ENCODE data around the gene RITA1.

The RITA1 gene

GRCh38 chr12:113232089-113232839 is 46.7 kb downstream of the RITA1 start:
- no peak for DNase-seq

DNA sequence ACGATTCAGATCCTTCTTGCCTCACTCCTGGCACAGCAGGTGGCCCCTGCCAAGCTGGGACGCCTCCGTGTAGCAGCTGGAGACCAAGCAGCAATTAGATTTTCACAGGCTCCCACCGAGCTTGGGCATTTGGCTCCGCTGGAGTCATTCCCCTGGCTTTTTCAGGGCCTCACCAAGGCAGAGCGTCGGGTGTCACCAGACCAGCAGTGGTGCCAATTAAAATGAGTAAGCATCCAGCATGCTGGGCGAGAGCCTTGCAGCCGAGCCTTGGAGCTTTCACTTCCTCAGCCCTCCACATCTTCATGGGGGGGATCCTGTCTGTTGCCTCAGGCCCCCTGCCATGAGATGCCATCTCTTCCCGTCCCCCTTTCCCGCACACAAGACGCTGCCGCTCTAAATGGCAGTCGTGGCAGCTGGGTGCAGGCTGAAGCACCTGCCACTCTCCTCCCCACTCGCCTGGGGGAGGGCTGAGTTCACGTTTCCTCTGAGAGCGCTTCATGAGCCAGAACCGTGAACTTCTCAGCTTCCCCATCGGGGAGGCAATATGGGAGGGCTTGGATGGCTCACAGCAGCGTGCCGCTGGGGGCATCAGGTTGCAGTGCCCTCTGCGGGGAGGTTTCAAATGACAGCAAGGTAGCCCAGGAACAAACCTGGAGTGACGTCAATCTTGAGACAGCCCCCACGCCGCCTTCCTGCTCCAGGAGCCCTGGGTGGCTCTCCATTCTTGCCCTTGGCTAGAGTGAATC is 47.5 kb downstream of the RITA1 start:
- DNase-seq, result peak; percentile 25

DNA sequence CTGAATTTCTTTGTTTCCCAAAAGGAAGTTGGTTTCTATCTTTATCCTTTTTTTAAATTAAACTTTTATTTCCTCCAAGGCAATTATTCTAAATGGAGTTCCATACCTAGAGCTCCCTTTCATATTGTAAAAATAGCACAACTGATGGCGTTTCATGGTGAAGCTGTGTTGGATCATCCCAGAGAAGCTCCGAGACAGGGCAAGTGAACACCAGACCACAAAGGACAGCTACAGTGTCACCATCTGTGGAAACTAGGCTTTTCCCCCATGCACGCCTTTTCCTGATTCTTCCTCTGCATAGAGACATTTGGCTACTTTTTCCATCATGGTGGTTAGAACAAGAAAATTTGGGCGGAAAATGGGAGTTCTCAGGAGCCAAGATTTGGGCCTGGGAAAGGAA is 48.4 kb downstream of the RITA1 start:
- DNase-seq, result no peak

- DNase-seq, result no peak
These were observed 49.0 kb downstream of the RITA1 start for GRCh38 chr12:113234483-113234882.

- no peak for DNase-seq
These were observed 50.5 kb downstream of the RITA1 start for GRCh38 chr12:113235976-113236375.

GRCh38 chr12:113236539-113237399 is 51.2 kb downstream of the RITA1 start:
- no peak for DNase-seq

- DNase-seq, result no peak
These were observed 52.2 kb downstream of the RITA1 start for GRCh38 chr12:113237748-113238147.

DNA sequence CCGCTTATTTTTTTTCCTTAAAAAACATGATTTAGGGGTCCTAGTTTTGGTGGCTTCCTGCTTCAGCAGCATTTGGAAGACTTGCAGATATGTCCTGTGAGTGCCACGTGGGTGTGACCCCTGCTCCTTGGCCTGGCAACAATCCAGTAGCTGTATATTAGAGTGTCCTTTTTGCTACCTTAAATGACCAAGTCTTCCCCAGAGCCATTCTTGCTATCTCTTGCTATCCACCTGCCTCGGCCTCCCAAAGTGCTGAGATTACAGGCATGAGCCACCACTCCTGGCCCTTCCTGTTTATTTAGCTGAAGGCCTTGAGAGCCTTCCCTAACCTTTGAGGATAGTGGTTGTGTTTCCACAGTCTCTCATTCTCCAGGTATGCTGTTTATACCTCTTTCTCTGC is 52.8 kb downstream of the RITA1 start:
- no peak for DNase-seq

DNA sequence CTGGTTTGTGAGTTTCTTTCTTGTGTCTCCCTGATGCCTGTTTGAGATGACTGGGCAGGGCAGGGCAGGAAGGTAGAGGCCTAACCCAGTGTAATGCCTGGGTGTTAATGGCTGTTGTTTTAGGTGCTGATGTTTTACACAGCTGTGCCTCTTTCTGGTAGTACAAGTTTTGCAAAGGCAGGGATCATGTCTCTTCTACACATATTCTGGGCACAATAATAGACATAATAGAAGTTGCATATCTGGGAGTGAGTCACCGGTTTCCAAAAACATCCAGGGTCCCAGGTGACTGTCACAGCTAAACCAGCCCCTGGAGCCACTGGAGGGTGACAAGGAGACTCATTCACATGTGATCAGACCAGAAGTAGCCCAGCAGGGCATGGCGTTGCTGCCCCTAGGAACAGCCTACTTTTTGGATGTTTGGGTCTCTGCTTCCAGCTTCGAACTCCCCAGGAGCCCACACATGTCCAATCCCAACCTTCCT is 53.8 kb downstream of the RITA1 start:
- no peak for DNase-seq

DNA sequence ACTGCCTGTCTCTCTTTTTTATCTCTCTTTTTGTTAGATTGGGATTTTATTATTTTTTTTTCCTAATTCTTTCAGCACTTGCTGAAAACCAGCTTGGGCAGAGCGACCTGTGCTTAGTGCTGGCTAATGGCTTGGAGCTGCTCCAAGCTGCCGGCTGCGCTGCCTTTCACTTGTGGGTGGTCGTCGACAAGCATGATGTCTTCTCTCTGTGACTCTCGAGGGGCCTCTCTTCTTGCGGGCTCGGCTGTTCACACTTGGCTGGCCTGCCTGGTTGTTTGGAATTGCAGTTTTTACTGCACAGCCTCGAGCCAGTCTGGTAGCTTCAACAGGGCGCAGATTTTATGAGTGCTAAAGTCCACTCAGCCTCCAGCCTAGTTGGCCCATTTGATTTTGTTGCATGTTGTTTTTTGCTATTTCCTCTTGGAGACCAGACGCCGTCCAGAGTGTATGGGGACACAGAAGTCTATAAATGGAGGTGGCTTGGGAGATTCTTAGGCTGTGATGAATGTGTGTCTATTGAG is 54.4 kb downstream of the RITA1 start:
- DNase-seq, result no peak

DNA sequence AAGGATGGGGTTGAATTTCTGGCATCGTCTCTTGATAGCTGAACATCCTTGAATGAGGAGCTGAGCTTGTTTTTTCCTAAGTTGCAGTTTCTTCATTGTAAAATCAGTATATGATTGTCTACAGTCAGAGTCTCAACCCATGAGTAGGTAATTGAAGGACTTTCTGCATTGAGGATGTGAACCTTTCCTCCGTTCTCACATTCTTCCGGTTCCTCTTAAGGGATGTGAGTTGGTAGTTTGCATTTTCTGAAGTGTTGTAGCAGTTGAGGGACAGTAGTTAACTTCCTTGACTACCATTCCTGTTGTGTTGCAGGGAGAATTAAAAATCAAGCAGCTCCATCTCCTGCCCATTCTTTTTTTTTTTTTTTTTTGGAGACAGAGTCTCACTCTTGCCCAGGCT is 54.9 kb downstream of the RITA1 start:
- no peak for DNase-seq

- no peak for DNase-seq
These were observed 55.9 kb downstream of the RITA1 start for GRCh38 chr12:113241191-113242025.
